T follicular helper cell (primary cell): ENCODE data around the gene PIP5K1A.
"Not testable (repeated sequence)": the region's sequence is repeated elsewhere in the genome, so short reads cannot be mapped to it uniquely, and the experiment has no call there.

ENCODE experiments used
- DNase-seq: peaks from one replicate; pipeline ENCODE4 v3.0.0-alpha.2; 2020; ENCODE audit warnings: low read depth

The PIP5K1A gene

DNA sequence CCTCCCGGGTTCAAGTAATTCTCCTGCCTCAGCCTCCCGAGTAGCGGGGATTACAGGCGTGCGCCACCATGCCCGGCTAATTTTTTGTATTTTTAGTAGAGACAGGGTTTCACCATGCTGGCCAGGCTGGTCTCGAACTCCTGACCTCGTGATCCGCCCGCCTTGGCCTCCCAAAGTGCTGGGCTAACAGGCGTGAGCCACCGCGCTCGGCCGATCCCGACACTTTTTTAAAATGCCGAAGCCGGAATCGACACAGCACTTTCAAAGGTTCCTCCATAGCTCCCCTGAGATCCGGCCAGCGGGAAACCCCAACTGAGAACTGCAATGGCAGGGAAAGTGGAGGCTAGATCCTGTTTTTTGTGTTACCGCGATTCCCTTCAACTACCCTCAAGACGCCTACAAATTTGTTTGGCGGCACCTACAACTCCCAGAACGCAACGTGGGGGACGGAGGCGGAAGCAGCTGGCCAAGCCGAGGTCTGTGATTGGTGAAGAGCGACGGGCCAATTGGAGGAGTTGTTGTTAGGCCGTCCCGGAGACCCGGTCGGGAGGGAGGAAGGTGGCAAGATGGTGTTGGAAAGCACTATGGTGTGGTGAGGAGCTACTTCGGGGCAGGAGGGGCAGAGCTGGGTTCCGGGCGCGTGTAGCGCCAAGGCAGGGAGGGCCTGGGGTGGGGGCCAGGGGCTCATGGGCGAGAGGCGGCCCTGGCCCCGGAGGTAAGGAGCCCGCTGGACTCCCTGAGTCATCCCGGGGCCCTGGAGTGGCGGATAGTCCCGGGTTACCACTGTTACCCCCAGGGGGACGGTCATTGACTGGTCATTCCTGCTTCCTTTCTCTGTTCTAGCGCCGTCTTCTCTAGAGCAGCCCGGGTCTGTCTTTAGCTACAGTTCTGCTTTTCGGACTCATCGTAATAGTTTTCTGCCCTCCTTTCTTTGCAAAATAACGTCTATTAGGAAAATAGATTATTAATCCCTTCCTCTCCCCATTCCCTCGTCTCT lies 56.2 kb downstream of the PIP5K1A start, which contains the start of gene PSMD4:
Gene PSMD4 (plus strand): TSS at position 518 of the 997 bp plus-strand sequence. CDS start 49 bp downstream, at position 567.
- peak; percentile 91 for DNase-seq

DNA sequence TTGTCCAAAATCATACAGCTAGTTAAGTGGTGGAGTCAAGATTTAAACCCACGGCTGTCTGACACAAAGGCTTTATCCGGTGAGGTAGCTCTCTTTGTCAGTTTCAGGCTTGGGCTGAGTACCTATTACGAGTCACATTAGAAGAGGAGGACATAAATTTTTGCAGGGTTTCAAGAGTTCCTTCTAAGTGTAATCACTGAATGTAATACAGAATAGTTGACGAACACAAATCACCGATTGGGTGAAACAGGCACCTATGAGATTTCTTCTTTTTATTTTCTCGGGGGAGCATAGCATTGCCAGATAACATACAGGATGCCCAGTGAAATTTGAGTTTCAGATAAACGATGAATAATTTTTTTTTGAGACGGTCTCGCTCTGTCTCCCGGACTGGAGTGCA lies 57.0 kb downstream of the PIP5K1A start:
- no peak for DNase-seq

- no peak for DNase-seq
These were observed 61.0 kb downstream of the PIP5K1A start for GRCh38 chr1:151259351-151259750.

- DNase-seq, result no peak
These were observed 67.3 kb downstream of the PIP5K1A start for GRCh38 chr1:151265446-151266236.

DNA sequence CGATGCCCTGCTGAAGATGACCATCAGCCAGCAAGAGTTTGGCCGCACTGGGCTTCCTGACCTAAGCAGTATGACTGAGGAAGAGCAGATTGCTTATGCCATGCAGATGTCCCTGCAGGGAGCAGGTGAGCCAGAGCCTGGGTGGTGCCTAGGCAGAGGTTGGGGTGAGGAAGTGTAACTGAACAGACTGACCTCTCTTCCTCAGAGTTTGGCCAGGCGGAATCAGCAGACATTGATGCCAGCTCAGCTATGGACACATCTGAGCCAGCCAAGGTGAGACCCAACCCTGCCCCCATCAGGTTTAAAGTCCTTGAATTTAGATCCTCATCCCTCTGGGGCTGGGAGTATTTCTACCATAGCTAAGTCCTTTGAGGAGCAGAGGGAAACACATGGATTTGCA lies 68.0 kb downstream of the PIP5K1A start:
- DNase-seq, result no peak

DNA sequence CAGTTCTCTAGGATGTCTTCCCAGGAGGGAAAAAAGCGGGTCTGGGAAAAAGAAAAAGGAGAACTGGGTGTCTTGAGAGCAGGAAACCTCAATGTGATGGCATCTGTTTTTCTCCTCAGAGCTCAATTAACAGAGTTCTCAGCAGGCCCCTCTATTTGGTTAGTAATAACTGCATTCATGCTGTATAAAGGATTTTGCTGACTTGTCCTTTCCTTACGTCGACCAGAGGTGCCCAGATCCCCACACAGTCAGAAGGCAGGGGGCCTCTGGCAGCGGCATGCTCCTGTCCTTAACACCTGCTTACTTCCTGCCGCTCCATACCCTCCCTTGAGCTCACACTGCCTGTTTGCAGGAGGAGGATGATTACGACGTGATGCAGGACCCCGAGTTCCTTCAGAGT lies 68.5 kb downstream of the PIP5K1A start:
- no peak for DNase-seq

DNA sequence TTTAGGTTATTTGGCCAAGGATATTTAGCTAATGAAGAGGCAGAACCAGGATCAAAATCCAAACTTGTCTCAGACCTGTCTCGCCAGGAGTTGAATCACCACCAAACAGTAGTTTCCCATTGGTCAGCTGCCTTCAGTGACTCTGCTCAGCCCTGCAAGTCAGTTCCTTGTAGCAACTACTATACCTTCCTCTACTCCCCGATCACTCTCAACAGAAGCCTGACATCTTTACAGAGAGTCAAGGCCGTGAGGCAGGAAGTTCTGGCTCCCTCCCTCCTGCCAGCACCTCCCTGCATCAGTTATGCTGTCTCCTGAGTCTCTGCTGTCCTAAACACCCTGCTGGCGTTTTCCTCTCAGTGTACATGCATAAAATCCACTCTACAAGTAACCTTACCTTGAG lies 69.4 kb downstream of the PIP5K1A start:
- DNase-seq, result no peak

GRCh38 chr1:151273924-151274466 lies 75.6 kb downstream of the PIP5K1A start:
- no peak for DNase-seq

- DNase-seq, result not testable (repeated sequence)
These were observed 77.0 kb downstream of the PIP5K1A start for GRCh38 chr1:151275341-151275740.

DNA sequence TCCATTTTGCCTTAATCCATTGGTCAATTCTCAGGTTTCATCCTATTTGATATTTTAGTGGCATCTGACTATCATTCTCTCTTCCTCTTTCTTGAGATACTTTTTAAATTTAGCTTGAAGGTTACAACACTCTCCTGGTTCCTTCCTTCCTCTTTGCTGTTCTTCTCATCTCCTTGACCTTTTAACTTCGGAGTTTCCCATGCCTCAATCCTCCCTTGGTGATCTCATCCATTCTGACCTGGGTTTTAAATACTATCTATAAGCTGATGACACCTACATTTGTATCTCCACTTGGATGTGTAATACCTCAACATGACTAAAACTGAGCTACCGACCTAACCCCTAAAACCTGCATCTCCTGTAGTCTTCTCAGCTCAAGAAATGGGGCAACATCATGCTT lies 78.9 kb downstream of the PIP5K1A start:
- DNase-seq, result no peak

GRCh38 chr1:151281225-151281968 lies 83.0 kb downstream of the PIP5K1A start:
- peak; percentile 94 for DNase-seq

DNA sequence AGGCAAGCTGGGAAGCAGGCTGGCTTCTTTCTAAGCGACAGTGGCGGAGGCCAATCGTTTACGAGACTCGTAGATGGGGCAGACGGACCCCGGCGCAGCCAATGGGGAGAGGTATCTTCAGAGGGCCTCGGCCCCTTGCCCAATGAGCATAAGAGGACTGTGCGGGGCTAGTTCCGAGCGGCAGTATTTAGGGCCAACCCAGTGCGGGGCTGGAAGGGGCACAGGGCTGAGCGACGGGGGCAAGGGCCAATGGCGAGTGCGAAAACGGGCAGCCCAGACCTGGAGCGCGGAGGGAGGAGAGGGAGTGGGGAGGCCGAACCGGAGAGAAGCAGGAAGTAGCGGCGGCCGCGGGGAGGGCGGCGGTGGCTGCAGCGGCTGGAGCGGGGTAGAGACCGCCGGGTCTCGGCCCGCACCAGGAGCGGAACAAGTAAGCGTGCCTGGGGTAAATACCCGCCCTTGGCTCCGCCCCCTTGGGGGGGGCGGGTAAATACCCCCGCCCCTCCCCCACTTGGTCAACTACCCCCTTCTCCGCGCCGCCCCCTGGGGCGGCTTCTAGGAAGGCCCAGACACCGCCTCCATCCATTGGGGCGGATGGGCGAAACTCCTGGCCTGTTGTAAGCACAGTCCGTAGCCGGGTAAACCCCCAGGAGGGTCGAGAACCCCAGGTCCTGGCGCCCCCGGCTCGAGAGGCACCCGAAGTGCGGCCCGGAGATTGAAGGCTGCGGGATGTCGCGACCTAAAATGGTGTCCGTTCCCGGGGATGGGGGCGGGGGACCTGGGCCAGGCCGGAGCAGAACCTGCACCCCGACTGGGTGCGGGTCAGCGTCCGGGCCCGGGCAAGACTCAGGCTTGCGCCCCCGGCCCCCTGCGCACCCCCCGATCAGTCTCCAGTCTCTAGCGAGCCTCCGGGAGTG lies 83.9 kb downstream of the PIP5K1A start, which contains the start of gene ZNF687:
Gene ZNF687 (plus strand): TSS at position 331 of the 914 bp plus-strand sequence. CDS start 3,993 bp downstream, outside the sequence.
- peak; percentile 97 for DNase-seq

GRCh38 chr1:151282883-151283725 lies 84.8 kb downstream of the PIP5K1A start:
- peak; percentile 9 for DNase-seq

- no peak for DNase-seq
These were observed 85.7 kb downstream of the PIP5K1A start for GRCh38 chr1:151284013-151284577.

DNA sequence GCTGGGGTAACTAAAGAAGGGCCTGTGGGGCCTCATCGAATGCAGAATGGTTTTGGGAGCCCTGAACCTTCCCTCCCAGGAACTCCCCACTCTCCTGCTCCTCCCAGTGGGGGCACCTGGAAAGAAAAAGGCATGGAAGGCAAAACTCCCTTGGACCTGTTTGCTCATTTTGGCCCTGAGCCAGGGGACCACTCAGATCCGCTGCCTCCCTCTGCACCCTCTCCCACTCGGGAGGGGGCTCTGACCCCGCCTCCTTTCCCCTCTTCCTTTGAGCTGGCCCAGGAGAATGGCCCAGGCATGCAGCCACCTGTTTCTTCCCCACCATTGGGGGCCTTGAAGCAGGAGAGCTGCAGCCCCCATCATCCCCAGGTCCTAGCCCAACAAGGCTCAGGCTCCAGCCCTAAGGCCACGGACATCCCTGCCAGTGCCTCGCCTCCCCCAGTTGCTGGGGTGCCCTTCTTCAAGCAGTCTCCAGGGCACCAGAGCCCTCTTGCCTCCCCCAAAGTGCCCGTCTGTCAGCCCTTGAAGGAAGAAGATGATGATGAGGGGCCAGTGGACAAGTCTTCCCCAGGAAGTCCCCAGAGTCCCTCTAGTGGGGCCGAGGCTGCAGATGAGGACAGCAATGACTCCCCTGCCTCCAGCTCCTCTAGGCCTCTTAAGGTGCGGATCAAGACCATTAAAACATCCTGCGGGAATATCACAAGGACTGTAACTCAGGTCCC lies 88.4 kb downstream of the PIP5K1A start:
- DNase-seq, result no peak

- no peak for DNase-seq
These were observed 89.0 kb downstream of the PIP5K1A start for GRCh38 chr1:151287341-151287699.

- DNase-seq, result no peak
These were observed 89.6 kb downstream of the PIP5K1A start for GRCh38 chr1:151287767-151288500.

GRCh38 chr1:151288502-151288901 lies 90.2 kb downstream of the PIP5K1A start:
- DNase-seq, result no peak
